ENCODE measurements around the gene TNRC6A. TPM values are rescaled to one million over a fixed set of nuclear protein-coding genes. Genes with fewer than 3 reads are reported as not detected.

TNRC6A gene
- total and polyA plus RNA-seq, 9 of the 15 experiments (the other 6 are each of a cell fraction or from before 2014, with no cell fraction given): 3.4 to 32.1 (median 26.6) TPM

- TF ChIP-seq, protein P1, sequence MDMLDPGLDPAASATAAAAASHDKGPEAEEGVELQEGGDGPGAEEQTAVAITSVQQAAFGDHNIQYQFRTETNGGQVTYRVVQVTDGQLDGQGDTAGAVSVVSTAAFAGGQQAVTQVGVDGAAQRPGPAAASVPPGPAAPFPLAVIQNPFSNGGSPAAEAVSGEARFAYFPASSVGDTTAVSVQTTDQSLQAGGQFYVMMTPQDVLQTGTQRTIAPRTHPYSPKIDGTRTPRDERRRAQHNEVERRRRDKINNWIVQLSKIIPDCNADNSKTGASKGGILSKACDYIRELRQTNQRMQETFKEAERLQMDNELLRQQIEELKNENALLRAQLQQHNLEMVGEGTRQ (CRISPR knock-in tag; IDR thresholded peaks at IDR 0.05): no peak
- peak in 1 of 2 experiments; percentile 61; a peak in 1 of 4 replicates for TF ChIP-seq SRF (CRISPR knock-in tag; IDR thresholded peaks at IDR 0.05)
- TF ChIP-seq HOMEZ (CRISPR knock-in tag; IDR thresholded peaks at IDR 0.05): no peak
- no peak for TF ChIP-seq BRD9 (IDR thresholded peaks at IDR 0.05; ENCODE audit: low read depth, partially characterized antibody)
- TF ChIP-seq ATF4 (CRISPR knock-in tag; IDR thresholded peaks at IDR 0.05): no peak
- no peak for TF ChIP-seq ZNF436 (CRISPR knock-in tag; IDR thresholded peaks at IDR 0.05)
- TF ChIP-seq ZNF445 (CRISPR knock-in tag; IDR thresholded peaks at IDR 0.05; ENCODE audit: low read depth): no peak
- TF ChIP-seq, protein P2, sequence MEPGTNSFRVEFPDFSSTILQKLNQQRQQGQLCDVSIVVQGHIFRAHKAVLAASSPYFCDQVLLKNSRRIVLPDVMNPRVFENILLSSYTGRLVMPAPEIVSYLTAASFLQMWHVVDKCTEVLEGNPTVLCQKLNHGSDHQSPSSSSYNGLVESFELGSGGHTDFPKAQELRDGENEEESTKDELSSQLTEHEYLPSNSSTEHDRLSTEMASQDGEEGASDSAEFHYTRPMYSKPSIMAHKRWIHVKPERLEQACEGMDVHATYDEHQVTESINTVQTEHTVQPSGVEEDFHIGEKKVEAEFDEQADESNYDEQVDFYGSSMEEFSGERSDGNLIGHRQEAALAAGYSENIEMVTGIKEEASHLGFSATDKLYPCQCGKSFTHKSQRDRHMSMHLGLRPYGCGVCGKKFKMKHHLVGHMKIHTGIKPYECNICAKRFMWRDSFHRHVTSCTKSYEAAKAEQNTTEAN (CRISPR knock-in tag; IDR thresholded peaks at IDR 0.05): no peak
- TF ChIP-seq MEF2A (IDR thresholded peaks at IDR 0.05; ENCODE audit: control insufficient read depth, low read depth, low read length): no peak
- peak in 1 of 2 experiments; percentile 90; a peak in 2 of 4 replicates for TF ChIP-seq HDAC1 (IDR thresholded peaks at IDR 0.05)
- TF ChIP-seq JUN (IDR thresholded peaks at IDR 0.05; ENCODE audit: borderline replicate concordance, low read depth, low read length): peak; percentile 98
- no peak for TF ChIP-seq JUN (CRISPR knock-in tag; IDR thresholded peaks at IDR 0.05; ENCODE audit: borderline replicate concordance)
- no peak for TF ChIP-seq POLR2H (tag; IDR thresholded peaks at IDR 0.05; ENCODE audit: low read depth)
- no peak for TF ChIP-seq CHCHD3 (CRISPR knock-in tag; IDR thresholded peaks at IDR 0.05)
- TF ChIP-seq USF1 (CRISPR knock-in tag; IDR thresholded peaks at IDR 0.05): no peak
- TF ChIP-seq CREM (IDR thresholded peaks at IDR 0.05; ENCODE audit: low read depth): peak; percentile 60
- TF ChIP-seq HCFC1 (IDR thresholded peaks at IDR 0.05; ENCODE audit: low read depth, low read length): 0 out of 2 replicates have a peak, but pooled peaks have one; percentile 8
- TF ChIP-seq, protein P3, sequence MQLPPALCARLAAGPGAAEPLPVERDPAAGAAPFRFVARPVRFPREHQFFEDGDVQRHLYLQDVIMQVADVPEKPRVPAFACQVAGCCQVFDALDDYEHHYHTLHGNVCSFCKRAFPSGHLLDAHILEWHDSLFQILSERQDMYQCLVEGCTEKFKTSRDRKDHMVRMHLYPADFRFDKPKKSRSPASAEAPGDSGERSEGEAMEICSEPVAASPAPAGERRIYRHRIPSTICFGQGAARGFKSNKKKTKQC (CRISPR knock-in tag; IDR thresholded peaks at IDR 0.05): no peak
- TF ChIP-seq EP300 (IDR thresholded peaks at IDR 0.05; ENCODE audit: low read length): peak; percentile 85
- no peak for TF ChIP-seq PRMT5 (CRISPR knock-in tag; IDR thresholded peaks at IDR 0.05)
- no peak for TF ChIP-seq BDP1 (IDR thresholded peaks at IDR 0.05; ENCODE audit: insufficient read depth, insufficient read length)
- TF ChIP-seq ASH1L (IDR thresholded peaks at IDR 0.05; ENCODE audit: borderline replicate concordance, low read depth, partially characterized antibody): no peak
These were observed 114.9 kb downstream of the TNRC6A start (continued) for GRCh38 chr16:24844101-24845030.
